Pancreas (tissue), 10 donors: ENCODE measurements around the gene RITA1. TPM values are rescaled to one million over a fixed set of nuclear protein-coding genes. Genes with fewer than 3 reads are reported as not detected.

Experiments
- ATAC-seq, 4 donors: fragments of 200-7000 bp; cut with Tn5 transposase; one replicate each; pipeline versions ENCODE4 v1.8.0 to v1.9.1; 2020; ENCODE audit warnings: mild to moderate bottlenecking in 4 of 4, moderate library complexity in 4 of 4
- DNase-seq, 6 donors: peaks; one replicate each; pipeline ENCODE4 v3.0.0-alpha.2; 2020
- FAIRE-seq: peaks from 2 replicates; lab custom pipeline; 2012; peaks lifted over from hg19 to GRCh38; lab: Jason Lieb, UNC
- H3K27ac ChIP-seq, 4 donors: fragments of 200-600 bp; sonication (generic); 1 replicate in 3 of 4; 2 replicates in 1 of 4; pipeline versions ENCODE4 v1.5.0 to v1.8.0; 2020
- H3K27me3 ChIP-seq, 4 donors: fragments of 200-600 bp; one replicate each; pipeline ENCODE4 v1.8.0; 2021
- H3K36me3 ChIP-seq, 3 donors: fragments of 200-600 bp; sonication (generic) in 1 of 3; one replicate each; pipeline versions ENCODE4 v1.5.0 to v1.8.0; 2020 to 2021
- H3K4me1 ChIP-seq, 3 donors: fragments of 200-600 bp; one replicate each; pipeline ENCODE4 v1.8.0; 2021
- H3K4me3 ChIP-seq, 4 donors: fragments of 200-600 bp; sonication (generic) in 2 of 4; one replicate each; pipeline versions ENCODE4 v1.5.0 to v1.8.0; 2020 to 2021
- H3K9me3 ChIP-seq, 4 donors: fragments of 200-600 bp; one replicate each; pipeline ENCODE4 v1.8.0; 2021
- WGBS, 2 donors: extraction: QIAGEN DNeasy Blood & Tissue Kit; methylation state at CpG; one replicate each; pipeline ENCODE4 v1.1.7; 2013; 5-methylcytosine and 5-hydroxymethylcytosine counted together
- intact Hi-C, 3 donors: fragments of 100-400 bp; cut with DNase I; formaldehyde crosslinking; loops; one replicate each; pipeline versions ENCODE4 v1.11.1 to v1.14.2; 2022
- polyA plus RNA-seq, 2 donors: library from polyadenylated mRNA; stranded (reverse); fragments of 200-250 nt; gene quantifications; one replicate each; pipeline ENCODE4 v1.2.3, GENCODE V29; 2013
- total RNA-seq, 6 donors: library from RNA; stranded (reverse); fragmentation: NEBNext Ultra II Directional in 4 of 6; extraction: Animal tissue kit (Norgen Biotek cat#: 25700) in 4 of 6; gene quantifications; one replicate each; pipeline versions ENCODE4 v1.2.1 to v1.2.4, GENCODE V29; 2021 to 2023
- TF ChIP-seq, protein P1 (sequence below), 4 donors: fragments of 200-600 bp; sonication (generic) in 3 of 4; IDR thresholded peaks; one replicate each; pipeline versions ENCODE4 v1.5.0 to v1.8.0; 2021; ENCODE audit warnings: antibody characterized with exemption in 4 of 4
- donor health status: healthy with polysubstance abuse.
- donor health status: DM: no; HTN: no; CAD: no; lungs with moderate emphysema.
- donor health status: DM: no; HTN: no; CAD: no.
- donor health status: control.
- donor health status: control.
- donor health status: Bipolar disorder and iron deficiency.
- donor health status: DM: yes; HTN: yes; CAD: no.
- donor health status: DM: no; HTN: no; CAD: no.
- donor health status: DM: no; HTN: no; CAD: no.
- donor health status: DM: yes; HTN: yes; CAD: no.

RITA1 gene
- total and polyA plus RNA-seq, 8 donors = 4.8 to 8.9 (median 5.4) TPM

DNA sequence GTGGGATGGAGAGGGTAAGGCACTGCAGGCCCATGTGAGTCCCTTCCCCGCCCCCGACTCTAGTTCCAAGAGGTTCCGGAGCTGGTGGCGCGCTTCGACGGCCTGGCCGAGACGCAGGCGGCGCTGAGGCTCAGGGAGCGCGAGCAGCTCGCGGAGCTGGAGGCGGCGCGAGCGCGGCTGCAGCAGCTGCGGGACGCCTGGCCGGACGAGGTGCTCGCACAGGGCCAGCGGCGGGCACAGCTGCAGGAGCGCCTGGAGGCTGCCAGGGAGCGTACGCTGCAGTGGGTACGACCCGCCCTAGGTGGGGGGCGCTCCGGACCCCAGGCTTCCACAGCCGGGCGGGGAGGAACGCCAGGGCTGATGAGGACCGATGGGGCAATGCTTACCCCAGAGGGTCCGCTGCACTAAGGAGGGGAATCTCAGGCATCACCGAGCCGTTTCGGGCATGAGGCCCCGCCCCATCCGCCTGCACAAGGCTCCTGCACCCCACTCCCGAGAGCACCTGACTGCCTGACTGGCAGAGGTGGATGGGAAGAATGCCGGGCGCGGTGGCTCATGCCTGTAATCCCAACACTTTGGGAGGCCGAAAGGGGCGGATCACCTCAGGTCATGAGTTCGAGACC lies 31.1 kb upstream of the RITA1 start:
- no peaks in the 10 kb centered on the region for H3K9me3 ChIP-seq
- peak overlapping the region in 1 of 4 donors; percentile 30 for H3K4me3 ChIP-seq
- intact Hi-C loops = loop anchor here in 1 of 3 donors (10.0 kb wide), 1 partner anchor 100 kb away; the partner anchor contains the start of gene DTX1
- DNase-seq (peak in 2 of 6 donors; percentile 38 to 68), ATAC-seq (peak; percentile 22 to 36 (median 26)), FAIRE-seq (no peak)
- 4% methylated on average over 49 to 51 of the region's 51 CpGs for WGBS, 2 donors
- H3K27me3 ChIP-seq = no peaks in the 10 kb centered on the region
- peaks cover 0 to 12% (median 9%) of the 10 kb centered on the region in 3 donors for H3K36me3 ChIP-seq
- H3K4me1 ChIP-seq = peaks cover 0 to 6% (median 0%) of the 10 kb centered on the region in 3 donors
- TF ChIP-seq, protein P1, sequence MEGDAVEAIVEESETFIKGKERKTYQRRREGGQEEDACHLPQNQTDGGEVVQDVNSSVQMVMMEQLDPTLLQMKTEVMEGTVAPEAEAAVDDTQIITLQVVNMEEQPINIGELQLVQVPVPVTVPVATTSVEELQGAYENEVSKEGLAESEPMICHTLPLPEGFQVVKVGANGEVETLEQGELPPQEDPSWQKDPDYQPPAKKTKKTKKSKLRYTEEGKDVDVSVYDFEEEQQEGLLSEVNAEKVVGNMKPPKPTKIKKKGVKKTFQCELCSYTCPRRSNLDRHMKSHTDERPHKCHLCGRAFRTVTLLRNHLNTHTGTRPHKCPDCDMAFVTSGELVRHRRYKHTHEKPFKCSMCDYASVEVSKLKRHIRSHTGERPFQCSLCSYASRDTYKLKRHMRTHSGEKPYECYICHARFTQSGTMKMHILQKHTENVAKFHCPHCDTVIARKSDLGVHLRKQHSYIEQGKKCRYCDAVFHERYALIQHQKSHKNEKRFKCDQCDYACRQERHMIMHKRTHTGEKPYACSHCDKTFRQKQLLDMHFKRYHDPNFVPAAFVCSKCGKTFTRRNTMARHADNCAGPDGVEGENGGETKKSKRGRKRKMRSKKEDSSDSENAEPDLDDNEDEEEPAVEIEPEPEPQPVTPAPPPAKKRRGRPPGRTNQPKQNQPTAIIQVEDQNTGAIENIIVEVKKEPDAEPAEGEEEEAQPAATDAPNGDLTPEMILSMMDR (IDR thresholded peaks at IDR 0.05) = no peak
- no peak overlapping the region for H3K27ac ChIP-seq

DNA sequence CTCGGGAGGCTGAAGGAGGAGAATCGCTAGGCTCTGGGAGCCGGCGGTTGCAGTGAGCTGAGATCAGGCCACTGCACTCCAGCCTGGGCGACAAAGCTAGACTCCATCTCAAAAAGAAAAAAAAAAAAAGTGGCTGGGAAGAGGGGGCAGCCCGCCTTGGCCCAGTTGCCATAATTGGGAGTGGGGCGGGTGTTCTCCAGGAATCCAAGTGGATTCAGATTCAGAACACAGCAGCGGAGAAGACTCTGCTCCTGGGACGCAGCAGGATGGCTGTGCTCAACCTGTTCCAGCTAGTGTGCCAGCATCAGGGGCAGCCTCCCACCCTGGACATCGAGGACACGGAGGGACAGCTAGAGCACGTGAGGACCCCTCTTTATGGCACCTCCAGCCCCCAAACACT lies 30.5 kb upstream of the RITA1 start:
- intact Hi-C loops = loop anchor here in 2 of 3 donors (5.0 to 10.0 kb wide), 2 partner anchors 100 to 108 kb away; partner anchors contain the start of gene DTX1 (in 1 of the 2)
- Histone ChIP-seq H3K4me3 (no peak overlapping the region), H3K27me3 (no peaks in the 10 kb centered on the region), H3K9me3 (no peaks in the 10 kb centered on the region), H3K27ac (no peak overlapping the region), H3K4me1 (peaks cover 0 to 6% (median 0%) of the 10 kb centered on the region in 3 donors), H3K36me3 (peaks cover 0 to 15% (median 9%) of the 10 kb centered on the region in 3 donors)
- no peak for FAIRE-seq
- ATAC-seq = no peak
- no peak for DNase-seq
- WGBS, 2 donors = 73 to 82% methylated on average over 12 of the region's 12 CpGs
- TF ChIP-seq, protein P1 (IDR thresholded peaks at IDR 0.05) = no peak

DNA sequence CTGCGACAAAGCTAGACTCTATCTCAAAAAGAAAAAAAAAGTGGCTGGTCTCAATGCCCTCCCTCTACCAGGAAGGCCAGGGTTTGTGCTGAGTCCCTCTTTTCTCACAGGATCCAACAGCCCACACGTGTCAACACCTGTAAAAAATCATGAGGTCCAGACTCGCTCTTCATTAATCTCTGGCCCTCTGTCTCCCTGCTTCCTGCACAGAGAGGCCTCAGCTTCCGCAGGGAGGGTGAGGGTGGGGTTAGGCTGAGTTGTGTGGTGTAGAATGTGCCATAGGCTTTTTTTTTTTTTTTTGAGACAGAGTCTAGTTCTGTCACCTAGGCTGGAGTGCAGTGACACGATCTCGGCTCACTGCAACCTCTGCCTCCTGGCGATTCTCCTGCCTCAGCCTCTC lies 29.9 kb upstream of the RITA1 start:
- TF ChIP-seq, protein P1 (IDR thresholded peaks at IDR 0.05) = no peak
- DNase-seq (no peak), FAIRE-seq (no peak), ATAC-seq (no peak)
- 60 to 76% methylated on average over 7 of the region's 7 CpGs for WGBS, 2 donors
- H3K27me3 ChIP-seq = no peaks in the 10 kb centered on the region
- H3K4me3 ChIP-seq = no peak overlapping the region
- intact Hi-C loops = loop anchor here in 2 of 3 donors (5.0 to 10.0 kb wide), 2 partner anchors 101 to 108 kb away; partner anchors contain the start of gene DTX1 (in 1 of the 2)
- peaks cover 0 to 21% (median 9%) of the 10 kb centered on the region in 3 donors for H3K36me3 ChIP-seq
- peaks cover 0 to 6% (median 0%) of the 10 kb centered on the region in 3 donors for H3K4me1 ChIP-seq
- no peak overlapping the region for H3K27ac ChIP-seq
- H3K9me3 ChIP-seq = no peaks in the 10 kb centered on the region

DNA sequence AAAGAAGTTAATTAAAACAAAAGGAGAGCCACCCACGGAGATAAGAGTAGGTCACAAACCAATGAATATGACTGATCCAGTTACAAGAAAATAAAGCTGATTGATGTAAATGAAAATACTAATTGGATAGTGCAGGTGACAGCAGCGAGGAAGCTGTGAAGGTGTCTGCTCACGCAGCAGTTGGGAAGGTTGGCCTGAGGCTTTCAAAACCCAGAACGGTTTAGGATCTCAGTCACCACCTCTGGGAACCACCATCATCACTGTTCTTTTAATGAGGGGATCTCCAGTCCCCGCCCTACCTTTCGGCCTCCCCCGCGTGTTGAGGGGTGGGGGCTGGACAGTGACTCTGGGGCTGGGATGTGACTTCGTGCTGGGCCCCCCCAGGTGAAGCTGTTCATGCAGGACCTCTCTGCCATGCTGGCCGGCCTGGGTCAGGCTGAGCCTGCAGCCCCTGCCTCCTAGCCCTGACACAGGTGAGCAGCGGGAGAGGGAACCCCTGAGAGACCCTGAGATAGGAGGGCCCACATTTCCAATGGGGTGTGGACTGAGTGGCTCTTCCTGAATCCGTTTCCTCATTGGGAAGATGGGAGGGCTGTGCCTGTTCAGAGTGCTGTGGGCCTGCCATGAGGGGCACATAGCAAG lies 28.2 kb upstream of the RITA1 start:
- WGBS, 2 donors = 88 to 93% methylated on average over 12 of the region's 12 CpGs
- TF ChIP-seq, protein P1 (IDR thresholded peaks at IDR 0.05) = no peak

More for the DNA sequence above, 28.2 kb upstream of the RITA1 start:
- Histone ChIP-seq H3K36me3 (peaks cover 0 to 29% (median 9%) of the 10 kb centered on the region in 3 donors), H3K27ac (no peak overlapping the region), H3K9me3 (no peaks in the 10 kb centered on the region), H3K27me3 (no peaks in the 10 kb centered on the region), H3K4me3 (no peak overlapping the region), H3K4me1 (peaks cover 0 to 6% (median 0%) of the 10 kb centered on the region in 3 donors)
- ATAC-seq (no peak), FAIRE-seq (no peak), DNase-seq (no peak)
- intact Hi-C loops = loop anchor here in 2 of 3 donors (5.0 to 10.0 kb wide), 2 partner anchors 103 to 110 kb away; partner anchors contain the start of gene DTX1 (in 1 of the 2)
